GM12892 (cell line): ENCODE results near the gene PNMA8C.

Source experiments
- DNase-seq: peaks from one replicate; pipeline ENCODE4 v3.0.0; 2011; ENCODE audit not compliant: insufficient read length
- FAIRE-seq: peaks from 2 replicates; lab custom pipeline; 2011; peaks lifted over from hg19 to GRCh38; lab: Jason Lieb, UNC
- POLR2A ChIP-seq: IDR thresholded peaks from 2 replicates; pipeline ENCODE4 v1.6.1; 2011; ENCODE audit warnings: low read depth, low read length, control low read depth
- POLR2AphosphoS5 ChIP-seq: IDR thresholded peaks from 2 replicates; pipeline ENCODE4 v1.6.1; 2011; ENCODE audit warnings: low read depth, low read length, control low read depth
- TAF1 ChIP-seq: IDR thresholded peaks from 2 replicates; pipeline ENCODE4 v1.6.1; 2011; ENCODE audit warnings: low read depth, mild to moderate bottlenecking, control low read depth, low read length, borderline replicate concordance

PNMA8C gene

GRCh38 chr19:46460981-46461380 lies 32.2 kb upstream of the PNMA8C start:
- FAIRE-seq (no peak), DNase-seq (no peak)
- TF ChIP-seq TAF1: no peak
- no peak for TF ChIP-seq POLR2AphosphoS5
- no peak for TF ChIP-seq POLR2A

GRCh38 chr19:46460055-46460454 lies 31.3 kb upstream of the PNMA8C start:
- DNase-seq (no peak), FAIRE-seq (no peak)
- no peak for TF ChIP-seq TAF1
- TF ChIP-seq POLR2A: no peak
- no peak for TF ChIP-seq POLR2AphosphoS5

DNA sequence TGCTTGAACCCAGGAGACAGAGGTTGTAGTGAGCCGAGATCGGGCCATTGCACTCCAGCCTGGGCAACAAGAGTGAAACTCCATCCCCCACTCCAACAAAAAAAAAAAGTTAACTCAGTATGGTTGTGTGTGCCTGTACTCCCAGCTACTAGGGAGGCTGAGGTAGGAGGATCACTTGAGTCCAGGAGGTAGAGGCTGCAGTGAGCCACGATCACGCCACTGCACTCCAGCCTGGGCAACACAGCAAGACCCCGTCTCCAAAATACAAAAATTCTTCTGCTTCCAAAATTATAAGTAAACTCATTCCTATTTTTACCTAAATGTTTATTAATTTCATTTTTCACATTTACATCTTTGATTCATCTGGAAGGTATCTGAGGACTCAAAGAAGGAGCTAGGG lies 28.2 kb upstream of the PNMA8C start:
- DNase-seq (no peak), FAIRE-seq (no peak)
- TF ChIP-seq POLR2A: no peak
- no peak for TF ChIP-seq POLR2AphosphoS5
- TF ChIP-seq TAF1: no peak

DNA sequence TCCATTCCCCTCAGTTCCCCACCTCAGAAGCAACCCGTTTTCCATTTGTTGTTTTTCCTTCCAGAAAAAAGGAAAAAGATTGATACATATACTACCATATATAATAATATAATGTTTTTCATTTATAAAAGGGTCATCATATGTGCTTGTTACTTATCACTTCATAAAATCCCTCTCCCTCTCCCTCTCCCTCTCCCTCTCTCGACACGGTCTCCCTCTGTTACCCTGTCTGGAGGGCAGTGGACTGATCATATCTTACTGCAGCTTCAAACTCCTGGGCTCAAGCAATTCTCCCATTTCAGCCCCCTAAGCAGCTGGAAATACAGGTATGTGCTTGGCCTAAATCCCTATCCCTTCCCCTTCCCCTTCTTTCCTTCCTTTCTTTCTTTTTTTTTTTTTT lies 25.5 kb upstream of the PNMA8C start:
- no peak for DNase-seq
- no peak for FAIRE-seq
- TF ChIP-seq POLR2AphosphoS5: no peak
- no peak for TF ChIP-seq TAF1
- TF ChIP-seq POLR2A: no peak

GRCh38 chr19:46453661-46454060 lies 24.9 kb upstream of the PNMA8C start:
- no peak for DNase-seq
- FAIRE-seq: no peak
- TF ChIP-seq TAF1 (no peak), POLR2A (no peak), POLR2AphosphoS5 (no peak)

DNA sequence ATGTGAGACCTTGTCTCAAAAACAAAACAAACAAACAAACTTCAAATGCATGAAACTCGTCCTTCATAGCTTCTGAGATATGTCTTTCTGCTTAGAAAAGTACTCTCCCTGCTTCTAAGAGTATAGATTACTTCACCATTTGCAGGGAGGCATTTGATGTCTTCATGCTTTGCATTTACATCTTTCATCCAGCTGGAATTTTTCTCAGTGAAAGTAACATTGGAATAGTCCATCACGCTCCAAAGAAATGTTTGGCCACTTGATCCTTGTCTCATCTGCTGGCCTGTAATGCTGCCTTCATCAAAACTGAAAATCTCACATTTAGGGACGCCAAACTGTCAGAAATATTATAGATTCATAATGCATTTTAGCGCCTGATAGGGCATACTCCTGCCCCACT lies 23.4 kb upstream of the PNMA8C start:
- TF ChIP-seq TAF1: no peak
- no peak for TF ChIP-seq POLR2AphosphoS5
- no peak for TF ChIP-seq POLR2A
- no peak for DNase-seq
- no peak for FAIRE-seq

DNA sequence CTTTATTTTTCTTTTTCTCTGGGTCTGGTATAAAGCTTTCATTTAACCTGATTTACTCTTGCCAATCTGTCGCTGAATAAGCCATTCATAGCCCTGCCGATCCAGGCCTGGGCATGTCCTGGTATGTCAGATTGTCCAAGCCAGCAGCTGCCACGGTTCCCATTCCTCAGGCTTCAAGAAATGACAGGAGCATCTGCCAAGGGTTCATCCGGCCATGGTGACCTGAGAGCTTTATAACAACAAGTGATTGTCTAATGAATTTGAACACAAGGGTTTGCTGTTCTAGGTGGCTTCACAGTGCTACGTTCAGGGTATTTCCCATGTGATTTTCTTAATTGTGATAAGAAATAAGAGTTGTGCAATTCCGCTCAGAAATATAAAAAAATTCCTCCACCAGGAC lies 22.6 kb upstream of the PNMA8C start:
- no peak for TF ChIP-seq POLR2A
- no peak for TF ChIP-seq POLR2AphosphoS5
- TF ChIP-seq TAF1: no peak
- FAIRE-seq (no peak), DNase-seq (no peak)

DNA sequence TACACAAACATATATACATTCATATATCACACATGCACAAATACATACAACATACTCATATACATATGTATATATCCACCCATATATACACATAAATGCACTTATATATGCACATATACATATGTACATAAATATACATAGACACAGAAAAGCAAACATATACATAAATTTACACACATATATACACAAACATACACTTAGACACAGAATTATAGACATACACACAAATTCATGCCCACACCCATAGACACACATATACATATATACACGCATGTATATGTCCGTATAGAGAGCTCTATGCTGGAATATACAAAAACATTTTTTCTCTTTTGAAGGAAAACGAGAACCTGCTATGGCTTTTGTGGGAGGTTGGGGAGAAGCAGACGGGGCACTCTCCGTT lies 22.0 kb upstream of the PNMA8C start:
- FAIRE-seq (no peak), DNase-seq (no peak)
- TF ChIP-seq TAF1: no peak
- TF ChIP-seq POLR2A: no peak
- TF ChIP-seq POLR2AphosphoS5: no peak

GRCh38 chr19:46449228-46449627 lies 20.5 kb upstream of the PNMA8C start:
- TF ChIP-seq POLR2AphosphoS5: no peak
- no peak for TF ChIP-seq TAF1
- TF ChIP-seq POLR2A: no peak
- no peak for DNase-seq
- FAIRE-seq: no peak

- no peak for FAIRE-seq
- no peak for TF ChIP-seq POLR2AphosphoS5
- TF ChIP-seq POLR2A: no peak
- TF ChIP-seq TAF1: no peak
- DNase-seq: no peak
Observed at GRCh38 chr19:46448601-46449000, 19.9 kb upstream of the PNMA8C start.

- FAIRE-seq (no peak), DNase-seq (no peak)
- TF ChIP-seq POLR2AphosphoS5: no peak
- TF ChIP-seq POLR2A: no peak
- TF ChIP-seq TAF1: no peak
Observed at GRCh38 chr19:46447824-46448223, 19.1 kb upstream of the PNMA8C start.

- TF ChIP-seq POLR2AphosphoS5: no peak
- TF ChIP-seq POLR2A: no peak
- TF ChIP-seq TAF1: no peak
- DNase-seq (no peak), FAIRE-seq (no peak)
Observed at GRCh38 chr19:46447006-46447405, 18.3 kb upstream of the PNMA8C start.
